ENCODE data around the gene TESPA1.
"Not testable (repeated sequence)": the region's sequence is repeated elsewhere in the genome, so short reads cannot be mapped to it uniquely, and the experiment has no call there.

The TESPA1 gene

DNA sequence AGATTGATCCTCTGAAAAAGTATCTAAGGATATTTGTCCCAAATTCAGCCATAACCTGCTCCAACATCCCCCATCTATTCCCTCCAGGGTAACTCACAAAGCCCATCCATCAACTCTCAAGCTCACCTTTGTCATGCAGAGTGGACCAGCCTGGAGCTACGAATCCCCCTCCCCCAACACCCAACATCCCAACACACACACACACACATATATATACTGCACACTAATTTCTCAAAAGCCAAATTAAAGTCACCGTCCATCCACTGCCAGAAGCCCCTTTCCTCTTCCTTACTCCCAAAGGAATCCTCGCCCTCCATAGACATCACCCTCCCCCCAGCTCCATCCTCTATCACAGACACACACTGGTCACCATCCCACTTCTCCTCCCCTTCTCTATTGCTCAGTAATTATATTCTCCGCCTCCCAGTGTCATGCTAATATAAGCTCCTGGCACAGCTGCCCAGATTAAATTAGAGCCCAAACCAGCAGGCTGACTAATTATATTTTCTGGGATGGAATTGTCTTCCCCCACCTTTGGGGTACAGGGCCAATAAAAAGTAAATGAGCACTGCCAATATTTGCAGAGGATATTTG is 13.5 kb upstream of the TESPA1 start:
- Histone ChIP-seq H3K4me3 (ENCODE audit: low read length in 2 of 2) (no peak overlapping the region), H3K36me3 (ENCODE audit: control insufficient read depth in 2 of 2, insufficient read depth in 2 of 2, low read length in 2 of 2) (no peaks in the 10 kb centered on the region), H3K9me3 (ENCODE audit: control insufficient read depth in 2 of 2, low read length in 2 of 2) (no peaks in the 10 kb centered on the region), H3K27ac (ENCODE audit: low read length) (no peak overlapping the region), H3K4me1 (ENCODE audit: control insufficient read depth, insufficient read depth, low read length) (no peaks in the 10 kb centered on the region), H3K9ac (ENCODE audit: low read length in 2 of 2) (no peak overlapping the region), H3K27me3 (ENCODE audit: control insufficient read depth in 1 of 2, insufficient read depth in 2 of 2, low read length in 2 of 2) (peaks cover 0 to 6% of the 10 kb centered on the region in 2 donors)

DNA sequence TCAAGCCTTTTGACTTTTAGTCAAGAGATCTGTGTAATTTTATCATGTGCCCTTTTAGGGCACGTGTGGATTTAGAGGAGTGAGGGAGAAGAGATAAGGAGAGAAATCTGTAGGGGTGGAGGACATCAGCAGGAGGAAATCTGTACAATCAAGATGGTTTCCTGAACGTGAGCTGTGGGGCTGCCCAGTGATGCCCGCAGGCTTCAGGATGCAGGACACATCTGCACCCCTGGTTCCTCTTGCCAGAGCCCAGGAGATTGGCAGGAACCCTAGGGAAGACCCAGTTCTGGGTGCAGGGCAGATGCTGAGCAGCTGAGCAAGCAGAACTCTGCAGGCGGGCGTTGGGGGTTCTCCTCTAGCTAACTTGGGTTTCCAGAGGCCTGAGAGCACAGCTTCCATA is 11.6 kb upstream of the TESPA1 start:
- peaks cover 0 to under 1% of the 10 kb centered on the region in 2 donors for H3K27me3 ChIP-seq (ENCODE audit: control insufficient read depth in 1 of 2, insufficient read depth in 2 of 2, low read length in 2 of 2)
- no peaks in the 10 kb centered on the region for H3K36me3 ChIP-seq (ENCODE audit: control insufficient read depth in 2 of 2, insufficient read depth in 2 of 2, low read length in 2 of 2)
- no peaks in the 10 kb centered on the region for H3K9me3 ChIP-seq (ENCODE audit: control insufficient read depth in 2 of 2, low read length in 2 of 2)
- no peak overlapping the region for H3K4me3 ChIP-seq (ENCODE audit: low read length in 2 of 2)
- H3K9ac ChIP-seq (ENCODE audit: low read length in 2 of 2) = no peak overlapping the region
- H3K27ac ChIP-seq (ENCODE audit: low read length) = no peak overlapping the region
- H3K4me1 ChIP-seq (ENCODE audit: control insufficient read depth, insufficient read depth, low read length) = no peaks in the 10 kb centered on the region

DNA sequence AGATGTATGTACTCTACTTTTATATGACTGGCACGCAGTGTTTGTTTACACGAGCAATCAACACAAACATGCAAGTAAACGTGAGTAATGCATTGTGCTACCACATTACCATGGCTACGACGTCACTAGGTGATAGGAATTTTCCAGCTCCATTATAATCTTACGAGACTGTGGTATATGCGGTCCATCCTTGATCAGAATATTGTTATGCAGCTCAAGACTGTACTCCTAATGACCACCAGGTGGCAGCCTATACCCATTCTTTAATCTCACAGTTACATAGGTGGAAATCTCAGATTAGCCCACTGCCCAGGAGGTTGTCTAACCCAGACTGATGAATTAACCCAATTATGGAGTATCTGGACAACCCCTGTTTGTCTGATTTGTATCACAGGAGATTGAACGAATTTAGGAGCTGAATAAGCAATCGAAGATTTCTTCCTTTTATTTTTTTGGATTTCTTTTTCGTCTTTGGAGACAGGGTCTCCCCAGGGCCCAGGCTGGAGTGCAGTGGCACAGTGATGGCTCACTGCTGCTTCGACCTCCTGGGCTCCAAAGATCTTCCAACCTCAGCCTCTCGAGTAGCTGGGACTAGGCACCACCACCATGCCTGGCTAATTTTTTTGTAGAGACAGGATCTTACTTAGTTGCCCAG is 8.7 kb upstream of the TESPA1 start:
- no peak overlapping the region for H3K9ac ChIP-seq (ENCODE audit: low read length in 2 of 2)
- no peaks in the 10 kb centered on the region for H3K27me3 ChIP-seq (ENCODE audit: control insufficient read depth in 1 of 2, insufficient read depth in 2 of 2, low read length in 2 of 2)
- no peak overlapping the region for H3K4me3 ChIP-seq (ENCODE audit: low read length in 2 of 2)
- no peaks in the 10 kb centered on the region for H3K4me1 ChIP-seq (ENCODE audit: control insufficient read depth, insufficient read depth, low read length)
- no peaks in the 10 kb centered on the region for H3K9me3 ChIP-seq (ENCODE audit: control insufficient read depth in 2 of 2, low read length in 2 of 2)
- no peaks in the 10 kb centered on the region for H3K36me3 ChIP-seq (ENCODE audit: control insufficient read depth in 2 of 2, insufficient read depth in 2 of 2, low read length in 2 of 2)
- H3K27ac ChIP-seq (ENCODE audit: low read length) = no peak overlapping the region

DNA sequence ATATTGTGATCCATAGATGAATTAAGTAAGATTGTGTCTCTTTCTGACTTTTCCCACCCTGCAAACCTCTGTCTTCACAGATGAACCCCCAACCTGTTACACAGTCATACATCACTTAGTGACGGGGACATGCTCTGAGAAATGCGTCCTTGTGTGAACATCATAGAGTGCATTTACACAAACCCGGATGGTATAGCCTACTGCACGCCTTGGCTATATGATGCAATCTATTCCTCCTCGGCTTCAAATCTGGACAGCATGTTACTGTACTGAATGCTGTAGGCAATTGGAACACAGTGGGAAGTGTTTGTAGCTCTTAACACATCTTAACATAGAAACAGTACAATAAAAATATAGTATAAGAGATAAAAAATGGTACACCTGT is 7.4 kb upstream of the TESPA1 start:
- no peaks in the 10 kb centered on the region for H3K27me3 ChIP-seq (ENCODE audit: control insufficient read depth in 1 of 2, insufficient read depth in 2 of 2, low read length in 2 of 2)
- H3K9me3 ChIP-seq (ENCODE audit: control insufficient read depth in 2 of 2, low read length in 2 of 2) = no peaks in the 10 kb centered on the region
- H3K36me3 ChIP-seq (ENCODE audit: control insufficient read depth in 2 of 2, insufficient read depth in 2 of 2, low read length in 2 of 2) = no peaks in the 10 kb centered on the region
- H3K4me3 ChIP-seq (ENCODE audit: low read length in 2 of 2) = no peak overlapping the region
- H3K4me1 ChIP-seq (ENCODE audit: control insufficient read depth, insufficient read depth, low read length) = no peaks in the 10 kb centered on the region
- no peak overlapping the region for H3K9ac ChIP-seq (ENCODE audit: low read length in 2 of 2)
- H3K27ac ChIP-seq (ENCODE audit: low read length) = no peak overlapping the region

DNA sequence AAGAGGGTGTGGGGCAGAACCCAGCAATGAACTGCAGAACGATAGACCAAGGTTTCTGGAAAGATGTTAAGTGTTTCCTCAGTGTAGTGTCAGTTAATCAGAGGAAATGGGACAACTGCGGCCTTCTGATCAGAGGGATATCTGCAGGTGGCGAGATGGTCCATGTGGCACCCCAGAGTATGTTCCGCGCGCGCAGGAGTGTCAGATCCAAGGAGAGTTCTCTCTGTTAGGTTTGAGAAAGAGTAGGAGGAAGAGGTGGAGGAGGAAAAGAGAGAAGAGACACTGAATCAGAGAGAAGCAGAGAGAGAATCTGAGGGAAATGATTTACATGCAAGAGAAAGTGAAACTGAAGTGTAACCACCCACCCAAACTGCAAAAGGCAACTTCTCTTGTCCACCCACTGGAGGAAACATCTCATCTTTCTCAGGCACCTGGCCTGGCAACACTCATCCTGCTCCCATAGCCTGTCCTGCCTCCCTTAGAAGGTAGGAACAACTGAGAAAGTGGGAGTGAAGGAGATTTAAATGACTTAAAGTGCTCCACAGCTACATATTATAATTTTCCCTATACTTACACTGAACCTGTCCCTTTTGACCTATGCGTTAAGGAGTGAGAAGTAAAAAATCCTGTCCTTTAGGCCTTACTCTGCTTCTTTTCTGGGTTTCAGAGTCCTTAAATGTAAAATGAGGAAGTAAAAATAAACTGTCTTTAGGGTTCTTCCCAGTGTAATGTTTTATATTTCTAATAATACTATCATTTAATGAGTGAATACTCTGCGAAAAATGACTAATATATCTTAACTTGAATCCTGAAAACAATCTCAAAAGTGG is 6.8 kb upstream of the TESPA1 start:
- no peak overlapping the region for H3K27ac ChIP-seq (ENCODE audit: low read length)
- no peaks in the 10 kb centered on the region for H3K9me3 ChIP-seq (ENCODE audit: control insufficient read depth in 2 of 2, low read length in 2 of 2)
- no peak overlapping the region for H3K4me3 ChIP-seq (ENCODE audit: low read length in 2 of 2)
- H3K36me3 ChIP-seq (ENCODE audit: control insufficient read depth in 2 of 2, insufficient read depth in 2 of 2, low read length in 2 of 2) = no peaks in the 10 kb centered on the region
- H3K27me3 ChIP-seq (ENCODE audit: control insufficient read depth in 1 of 2, insufficient read depth in 2 of 2, low read length in 2 of 2) = no peaks in the 10 kb centered on the region
- H3K4me1 ChIP-seq (ENCODE audit: control insufficient read depth, insufficient read depth, low read length) = no peaks in the 10 kb centered on the region
- peak overlapping the region in 1 of 2 donors; percentile 2 for H3K9ac ChIP-seq (ENCODE audit: low read length in 2 of 2)

DNA sequence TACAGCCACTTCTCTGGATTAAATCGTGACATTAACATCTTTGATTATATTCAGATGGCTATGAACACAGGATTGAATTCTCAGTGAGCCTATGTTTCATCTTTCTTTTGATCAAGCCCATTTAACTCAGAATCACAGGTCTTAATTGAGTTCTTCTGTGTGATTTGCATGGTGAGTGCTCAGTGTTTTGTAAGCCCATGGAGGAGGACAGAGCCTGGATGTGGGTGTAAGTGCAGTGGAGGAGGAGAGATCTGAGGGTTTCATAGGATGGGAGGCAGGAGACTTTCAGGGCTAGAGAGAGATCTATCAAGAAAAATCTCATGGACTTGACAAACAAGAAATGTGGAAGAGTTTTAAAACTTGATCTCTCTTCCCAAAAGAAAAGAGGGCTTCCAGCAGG is 5.3 kb upstream of the TESPA1 start:
- Histone ChIP-seq H3K36me3 (ENCODE audit: control insufficient read depth in 2 of 2, insufficient read depth in 2 of 2, low read length in 2 of 2) (no peaks in the 10 kb centered on the region), H3K27ac (ENCODE audit: low read length) (no peak overlapping the region), H3K4me3 (ENCODE audit: low read length in 2 of 2) (no peak overlapping the region), H3K9me3 (ENCODE audit: control insufficient read depth in 2 of 2, low read length in 2 of 2) (no peaks in the 10 kb centered on the region), H3K27me3 (ENCODE audit: control insufficient read depth in 1 of 2, insufficient read depth in 2 of 2, low read length in 2 of 2) (no peaks in the 10 kb centered on the region), H3K4me1 (ENCODE audit: control insufficient read depth, insufficient read depth, low read length) (no peaks in the 10 kb centered on the region), H3K9ac (ENCODE audit: low read length in 2 of 2) (no peak overlapping the region)

DNA sequence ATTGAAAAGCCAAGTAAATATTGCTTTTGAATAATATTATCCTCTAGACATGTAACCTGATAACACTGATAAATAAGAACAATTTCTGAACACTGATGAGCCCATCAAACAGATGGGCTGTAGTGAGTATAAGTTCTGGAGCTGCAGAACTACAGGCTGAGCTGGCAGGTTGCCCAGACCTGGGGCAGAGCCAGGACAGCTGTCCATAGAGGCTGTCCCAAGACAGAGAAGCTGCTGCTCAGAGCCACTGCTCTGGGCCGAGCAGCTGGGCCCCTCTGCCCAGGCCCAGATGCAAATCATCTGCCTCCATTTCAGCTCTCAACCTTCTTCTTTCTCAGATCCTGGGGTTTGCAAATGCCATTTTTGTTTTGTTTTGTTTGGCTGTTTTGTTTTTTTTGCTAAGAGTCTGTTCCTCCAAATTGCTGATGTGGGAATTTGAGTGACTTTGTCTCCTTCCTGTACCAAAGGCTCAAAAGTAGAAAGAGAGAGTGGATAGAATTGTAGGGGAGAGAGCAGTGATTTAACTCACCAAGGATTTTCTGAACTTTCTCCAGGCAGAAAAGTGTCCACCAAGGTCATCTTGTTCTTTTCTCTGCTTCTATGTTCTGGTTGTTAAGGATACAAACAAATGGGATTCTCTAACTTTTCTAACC is 4.0 kb upstream of the TESPA1 start:
- H3K9ac ChIP-seq (ENCODE audit: low read length in 2 of 2) = no peak overlapping the region
- H3K36me3 ChIP-seq (ENCODE audit: control insufficient read depth in 2 of 2, insufficient read depth in 2 of 2, low read length in 2 of 2) = no peaks in the 10 kb centered on the region
- H3K27me3 ChIP-seq (ENCODE audit: control insufficient read depth in 1 of 2, insufficient read depth in 2 of 2, low read length in 2 of 2) = no peaks in the 10 kb centered on the region
- no peaks in the 10 kb centered on the region for H3K9me3 ChIP-seq (ENCODE audit: control insufficient read depth in 2 of 2, low read length in 2 of 2)
- no peak overlapping the region for H3K4me3 ChIP-seq (ENCODE audit: low read length in 2 of 2)
- H3K27ac ChIP-seq (ENCODE audit: low read length) = no peak overlapping the region
- H3K4me1 ChIP-seq (ENCODE audit: control insufficient read depth, insufficient read depth, low read length) = no peaks in the 10 kb centered on the region

DNA sequence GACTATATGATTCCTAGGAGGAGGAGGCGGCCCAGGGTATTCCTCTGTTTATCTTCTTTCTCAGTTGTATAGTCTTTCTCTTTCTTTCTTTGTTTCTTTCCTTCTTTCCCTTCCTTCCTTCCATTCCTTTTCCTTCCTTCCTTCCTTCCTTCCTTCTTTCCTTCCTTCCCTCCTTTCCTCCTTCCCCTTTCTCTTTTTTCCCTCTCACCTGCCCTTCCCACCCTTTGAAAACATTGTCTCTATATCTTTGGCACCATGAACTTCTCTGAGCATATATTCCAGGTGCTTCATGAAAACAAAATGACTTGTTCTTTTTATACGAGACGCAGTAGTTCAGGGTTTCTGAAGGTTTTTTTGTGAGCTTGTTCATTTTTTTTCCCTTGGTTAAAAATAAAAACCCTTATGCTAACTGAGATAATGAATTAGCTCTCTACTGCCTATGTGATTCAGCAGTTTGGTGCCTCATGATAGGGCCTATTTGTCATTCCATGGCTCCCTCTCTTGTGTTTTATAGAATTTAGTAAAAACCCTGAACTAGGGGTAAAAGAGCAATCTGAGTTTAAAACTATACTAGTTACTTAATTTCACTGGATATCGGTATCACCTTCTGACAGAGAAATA is 3.2 kb upstream of the TESPA1 start:
- Histone ChIP-seq H3K4me3 (ENCODE audit: low read length in 2 of 2) (no peak overlapping the region), H3K27ac (ENCODE audit: low read length) (no peak overlapping the region), H3K9ac (ENCODE audit: low read length in 2 of 2) (no peak overlapping the region), H3K27me3 (ENCODE audit: control insufficient read depth in 1 of 2, insufficient read depth in 2 of 2, low read length in 2 of 2) (no peaks in the 10 kb centered on the region), H3K4me1 (ENCODE audit: control insufficient read depth, insufficient read depth, low read length) (no peaks in the 10 kb centered on the region), H3K36me3 (ENCODE audit: control insufficient read depth in 2 of 2, insufficient read depth in 2 of 2, low read length in 2 of 2) (no peaks in the 10 kb centered on the region), H3K9me3 (ENCODE audit: control insufficient read depth in 2 of 2, low read length in 2 of 2) (no peaks in the 10 kb centered on the region)

DNA sequence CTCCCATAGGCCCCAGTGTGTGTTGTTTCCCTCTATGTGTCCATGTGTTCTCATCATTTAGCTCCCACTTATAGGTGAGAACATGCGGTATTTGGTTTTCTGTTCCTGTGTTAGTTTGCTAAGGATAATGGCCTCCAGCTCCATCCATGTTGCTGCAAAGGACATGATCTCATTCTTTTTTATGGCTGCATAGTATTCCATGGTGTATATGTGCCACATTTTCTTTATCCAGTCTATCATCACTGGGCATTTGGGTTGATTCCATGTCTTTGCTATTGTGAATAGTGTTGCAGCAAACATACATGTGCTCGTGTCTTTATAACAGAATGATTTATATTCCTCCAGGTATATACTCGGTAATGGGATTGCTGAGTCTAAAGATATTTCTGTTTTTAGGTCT is 2.2 kb upstream of the TESPA1 start:
- H3K4me3 ChIP-seq (ENCODE audit: low read length in 2 of 2); H3K9ac ChIP-seq (ENCODE audit: low read length in 2 of 2); H3K27me3 ChIP-seq (ENCODE audit: control insufficient read depth in 1 of 2, insufficient read depth in 2 of 2, low read length in 2 of 2); H3K9me3 ChIP-seq (ENCODE audit: control insufficient read depth in 2 of 2, low read length in 2 of 2); H3K27ac ChIP-seq (ENCODE audit: low read length); H3K36me3 ChIP-seq (ENCODE audit: control insufficient read depth in 2 of 2, insufficient read depth in 2 of 2, low read length in 2 of 2); H3K4me1 ChIP-seq (ENCODE audit: control insufficient read depth, insufficient read depth, low read length): not testable (repeated sequence)

DNA sequence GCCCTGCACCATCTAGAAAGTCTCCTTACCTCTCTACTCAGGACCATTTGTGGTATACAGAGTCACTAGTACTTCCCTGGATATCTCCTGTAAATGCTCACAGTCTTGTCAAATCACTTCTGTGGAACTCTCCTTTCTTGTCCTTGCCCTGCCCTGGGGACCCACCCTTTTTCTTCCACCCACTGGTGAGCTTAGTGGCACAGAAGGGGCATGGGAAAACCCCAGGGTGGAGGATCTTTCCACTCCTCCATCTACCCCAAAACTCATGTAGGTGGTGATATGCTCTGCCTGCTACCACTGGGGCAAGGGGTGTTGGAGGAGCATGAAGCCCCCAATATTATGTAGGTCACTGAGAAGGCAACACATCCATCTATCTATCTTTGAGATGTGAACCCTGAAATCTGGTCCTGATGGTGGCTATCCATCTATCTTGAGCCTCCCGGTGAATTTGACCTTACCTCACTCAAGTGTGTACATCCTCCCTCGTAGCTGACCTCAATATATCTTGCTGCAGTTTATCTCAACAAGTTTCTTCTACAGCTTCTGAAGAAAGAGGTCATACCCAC is 943 bp downstream of the TESPA1 start:
- no peak overlapping the region for H3K4me3 ChIP-seq (ENCODE audit: low read length in 2 of 2)
- no peak overlapping the region for H3K9ac ChIP-seq (ENCODE audit: low read length in 2 of 2)
- no peak overlapping the region for H3K27ac ChIP-seq (ENCODE audit: low read length)
- H3K27me3 ChIP-seq (ENCODE audit: control insufficient read depth in 1 of 2, insufficient read depth in 2 of 2, low read length in 2 of 2) = no peaks in the 10 kb centered on the region
- H3K9me3 ChIP-seq (ENCODE audit: control insufficient read depth in 2 of 2, low read length in 2 of 2) = no peaks in the 10 kb centered on the region
- no peaks in the 10 kb centered on the region for H3K4me1 ChIP-seq (ENCODE audit: control insufficient read depth, insufficient read depth, low read length)
- no peaks in the 10 kb centered on the region for H3K36me3 ChIP-seq (ENCODE audit: control insufficient read depth in 2 of 2, insufficient read depth in 2 of 2, low read length in 2 of 2)

All from stomach smooth muscle (tissue), 2 donors.